ENCODE data around the gene NDUFS2.
"Not testable (repeated sequence)": the region's sequence is repeated elsewhere in the genome, so short reads cannot be mapped to it uniquely, and the experiment has no call there.

NDUFS2 gene

DNA sequence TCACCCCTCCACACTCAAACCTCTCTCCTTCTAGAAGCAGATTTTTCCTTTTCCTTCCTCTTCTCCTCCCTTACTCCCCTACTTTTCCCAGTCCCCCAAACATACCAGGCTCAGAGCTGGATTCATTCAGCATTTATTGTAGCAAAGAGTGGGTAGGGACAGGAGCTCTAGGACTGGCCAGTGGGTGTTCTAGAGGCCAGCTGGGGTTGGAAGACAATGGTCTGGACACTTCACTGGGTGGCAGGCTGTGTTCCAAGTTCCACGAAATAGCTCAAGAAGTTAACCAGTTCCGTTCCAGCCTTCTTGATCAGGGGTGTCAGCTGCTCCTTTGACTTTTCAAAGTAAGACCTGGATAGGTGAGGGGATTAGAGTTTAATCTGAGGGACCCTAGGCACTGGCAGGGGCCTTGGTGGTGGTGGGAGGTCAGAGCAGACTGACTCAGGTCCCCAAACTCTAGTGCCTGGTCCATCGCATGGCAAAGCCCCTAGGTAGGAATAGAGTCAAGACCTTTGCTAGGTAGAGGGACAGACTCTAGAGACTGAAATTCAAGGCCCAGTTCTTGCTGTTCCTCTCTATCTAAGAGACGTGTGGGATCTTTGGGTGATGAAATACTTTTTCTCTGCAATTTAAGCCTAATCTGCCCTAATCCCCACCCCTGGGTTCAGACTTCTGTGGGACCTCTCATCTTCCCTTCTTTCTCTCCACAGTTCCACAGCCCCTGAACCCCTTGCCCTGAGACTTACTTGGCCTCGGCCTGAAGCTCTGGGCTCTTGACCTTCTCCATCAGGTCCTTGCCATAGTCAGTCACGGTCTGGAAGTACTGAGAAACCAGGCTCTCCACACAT, 20.2 kb downstream of the NDUFS2 start:
- no peak for DNase-seq

DNA sequence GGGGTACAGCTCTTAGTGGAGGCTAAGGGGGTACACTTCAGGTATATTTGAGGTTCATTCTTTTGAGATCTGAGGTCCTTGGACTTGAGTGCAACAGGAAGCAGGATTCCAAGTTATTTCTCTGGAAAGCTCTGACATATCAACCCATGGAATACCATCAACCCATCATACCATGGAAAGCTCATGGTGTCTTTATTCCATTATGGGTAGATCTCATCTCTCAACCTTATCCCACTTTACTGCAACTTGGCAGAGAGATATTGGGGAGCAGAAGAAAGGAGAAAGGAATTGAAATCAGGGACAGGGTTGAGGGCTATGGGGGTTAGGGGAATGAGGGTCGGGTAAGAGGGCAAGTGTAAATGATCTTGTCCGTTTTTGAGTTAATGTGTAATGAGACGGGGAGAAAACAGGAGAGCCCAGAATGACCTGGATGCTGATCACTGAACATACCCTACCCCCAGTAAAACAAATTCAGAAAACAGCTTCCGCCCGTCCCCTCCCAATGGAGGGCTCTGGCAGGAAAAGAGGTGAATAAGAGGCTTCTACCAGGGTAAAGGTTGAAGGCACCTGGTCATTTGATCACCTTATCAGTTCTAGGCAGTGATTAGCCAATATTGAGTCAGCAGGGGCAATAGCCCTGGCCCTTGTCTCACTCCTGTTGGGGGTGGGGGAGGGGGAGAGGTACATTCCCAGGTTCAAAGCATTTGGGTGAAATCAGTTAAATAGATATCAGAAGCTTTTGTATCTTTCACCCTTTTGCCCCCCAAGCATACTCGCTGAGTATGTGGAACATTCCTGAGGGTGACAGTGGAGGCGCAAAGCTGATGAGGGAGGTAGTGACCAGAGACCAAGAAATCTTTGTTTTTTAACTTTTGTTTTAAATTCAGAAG, 21.9 kb downstream of the NDUFS2 start:
- DNase-seq = no peak

DNA sequence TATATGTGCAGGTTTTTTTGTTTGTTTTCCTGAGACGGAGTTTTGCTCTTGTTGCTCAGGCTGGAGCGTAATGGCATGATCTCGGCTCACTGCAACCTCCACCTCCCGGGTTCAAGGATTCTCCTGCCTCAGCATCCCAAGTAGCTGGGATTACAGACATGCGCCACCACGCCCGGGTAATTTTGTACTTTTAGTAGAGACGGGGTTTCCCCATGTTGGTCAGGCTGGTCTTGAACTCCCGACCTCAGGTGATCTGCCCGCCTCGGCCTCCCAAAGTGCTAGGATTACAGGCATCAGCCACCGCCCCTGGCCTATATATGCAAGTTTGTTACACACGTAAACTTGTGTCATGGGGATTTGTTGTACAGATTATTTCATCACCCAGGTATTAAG, 22.5 kb downstream of the NDUFS2 start:
- DNase-seq = not testable (repeated sequence)

- no peak for DNase-seq
Measured at GRCh38 chr1:161225178-161225533, 23.0 kb downstream of the NDUFS2 start.

GRCh38 chr1:161225534-161226319, 23.6 kb downstream of the NDUFS2 start, which contains the start of gene TOMM40L:
Gene TOMM40L (plus strand): TSS chr1:161226060. CDS start chr1:161226490, 430 bp downstream.
- DNase-seq = peak; percentile 85

DNA sequence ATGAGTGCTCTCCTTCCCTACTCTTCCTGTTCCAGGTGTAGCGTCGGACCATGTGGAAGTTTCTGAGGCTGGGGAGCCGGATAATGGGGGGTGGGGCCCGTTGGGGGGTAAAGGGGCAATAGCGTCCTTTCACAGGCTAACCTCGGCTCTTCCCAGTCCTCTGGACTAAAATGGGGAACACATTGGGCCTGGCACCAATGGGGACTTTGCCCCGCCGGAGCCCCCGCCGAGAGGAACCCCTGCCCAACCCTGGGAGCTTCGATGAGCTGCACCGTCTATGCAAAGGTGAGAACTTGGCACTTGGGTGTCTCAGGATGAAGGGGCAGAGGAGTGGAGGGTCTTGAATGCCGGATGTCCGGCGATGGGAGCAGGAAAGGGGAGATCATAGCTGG, 24.1 kb downstream of the NDUFS2 start:
- no peak for DNase-seq

DNA sequence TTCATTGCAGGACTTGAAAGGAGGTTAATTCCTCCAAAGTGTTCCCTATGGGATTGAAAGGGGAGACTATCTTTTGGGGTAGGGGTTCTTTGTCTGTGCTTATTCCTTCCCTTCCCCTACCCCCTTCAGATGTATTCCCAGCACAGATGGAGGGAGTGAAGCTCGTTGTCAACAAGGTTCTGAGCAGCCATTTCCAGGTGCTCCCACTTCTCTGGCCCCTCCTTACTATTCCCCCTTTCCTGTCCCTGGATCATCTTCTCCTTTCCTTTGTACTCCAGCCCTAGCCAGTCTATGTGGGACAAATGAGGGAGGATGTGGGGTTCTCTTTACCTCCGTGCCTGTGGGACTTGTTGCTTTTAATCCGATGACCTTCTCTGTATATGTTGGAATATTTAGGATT, 24.6 kb downstream of the NDUFS2 start:
- DNase-seq = no peak

DNA sequence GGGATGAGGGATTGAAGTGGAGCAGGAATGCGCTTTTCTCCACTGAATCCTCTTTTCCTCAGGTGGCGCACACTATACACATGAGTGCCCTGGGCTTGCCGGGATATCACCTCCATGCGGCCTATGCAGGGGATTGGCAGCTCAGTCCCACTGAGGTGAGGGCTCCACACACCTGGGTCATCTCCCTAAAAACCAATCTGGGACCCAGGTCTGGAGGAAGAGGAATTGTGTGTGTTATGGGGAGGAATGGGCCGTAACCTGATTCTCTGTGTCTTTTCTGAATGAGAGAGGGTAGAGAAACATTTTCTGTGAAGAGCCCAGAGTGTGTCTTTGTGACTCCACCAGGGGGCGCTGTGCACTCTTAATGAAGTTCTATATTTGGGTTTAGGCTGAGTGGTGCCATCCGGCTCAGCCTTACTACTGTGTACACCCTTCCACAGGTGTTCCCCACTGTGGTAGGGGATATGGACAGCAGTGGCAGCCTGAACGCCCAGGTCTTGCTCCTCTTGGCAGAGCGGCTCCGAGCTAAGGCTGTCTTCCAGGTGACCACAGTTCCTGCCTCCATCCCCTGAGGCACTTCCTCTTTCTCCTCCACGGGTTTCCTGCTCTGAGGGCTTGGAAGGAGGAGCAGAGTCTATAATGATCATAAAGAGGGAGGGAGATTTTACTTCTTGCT, 25.2 kb downstream of the NDUFS2 start:
- DNase-seq = peak; percentile 88

DNA sequence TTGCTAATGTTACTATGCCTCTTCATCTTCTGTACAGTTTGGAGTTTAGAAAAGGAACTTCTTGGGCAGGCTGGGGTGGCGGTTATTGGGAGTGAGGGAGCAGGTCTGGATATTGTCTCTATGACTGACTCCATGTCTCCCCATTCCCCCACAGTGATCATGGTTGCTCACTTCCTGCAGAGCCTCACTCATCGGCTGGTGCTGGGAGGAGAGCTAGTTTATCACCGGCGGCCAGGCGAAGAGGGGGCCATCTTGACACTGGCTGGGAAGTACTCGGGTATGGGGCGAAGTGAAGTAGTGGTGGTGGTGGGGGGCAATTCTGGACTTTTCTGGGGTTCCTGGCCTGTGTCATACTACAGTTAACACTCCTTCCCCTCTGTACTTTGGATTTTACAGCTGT, 25.9 kb downstream of the NDUFS2 start:
- no peak for DNase-seq

GRCh38 chr1:161229896-161230295, 27.7 kb downstream of the NDUFS2 start:
- no peak for DNase-seq

- DNase-seq = no peak
Measured at GRCh38 chr1:161230762-161231161, 28.6 kb downstream of the NDUFS2 start.

GRCh38 chr1:161233102-161233501, 30.9 kb downstream of the NDUFS2 start:
- no peak for DNase-seq

DNA sequence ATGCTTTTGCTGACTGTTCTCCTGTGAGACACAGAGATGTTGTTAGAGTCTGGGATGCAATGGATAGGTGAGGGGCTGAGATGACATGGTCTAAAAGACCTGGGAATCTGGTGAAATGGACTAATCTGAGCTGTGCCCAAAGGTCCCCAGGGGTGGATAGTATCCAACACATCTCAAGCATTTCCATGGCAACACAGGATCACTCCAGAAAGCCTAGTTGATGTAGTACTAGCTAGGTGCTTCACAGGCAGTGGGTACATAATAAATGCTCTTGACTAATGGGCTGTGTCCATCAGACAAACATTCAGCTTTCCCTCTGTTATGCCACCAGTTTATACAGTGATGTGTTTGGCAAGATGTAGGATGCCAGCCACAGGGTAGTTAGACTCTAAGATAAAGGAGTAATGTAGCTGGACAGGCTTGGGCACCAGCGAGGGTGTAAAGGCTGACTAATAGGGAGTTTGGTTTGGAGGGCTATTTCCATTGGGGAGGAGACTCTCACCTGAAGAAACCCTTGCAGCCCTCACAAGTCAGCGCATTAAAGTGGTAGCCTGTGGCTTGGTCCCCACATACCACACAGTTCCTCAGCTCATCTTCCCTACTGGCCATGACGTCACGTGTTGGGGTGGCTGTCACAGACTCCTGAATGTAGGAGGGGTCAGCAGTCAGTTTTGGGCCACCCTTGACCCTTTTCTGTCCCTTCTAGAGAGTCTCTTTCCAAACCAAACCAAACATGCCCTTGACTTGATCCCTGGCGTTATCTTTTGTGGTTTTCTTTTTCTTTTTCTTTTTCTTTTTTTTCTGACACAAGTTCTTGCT, 34.0 kb downstream of the NDUFS2 start:
- DNase-seq = no peak

GRCh38 chr1:161238039-161238473, 35.9 kb downstream of the NDUFS2 start, which contains the start of gene NR1I3:
Gene NR1I3 (minus strand): TSS chr1:161238203. CDS start chr1:161236565, 1,638 bp downstream.
- DNase-seq = no peak

GRCh38 chr1:161241682-161242081, 39.5 kb downstream of the NDUFS2 start:
- no peak for DNase-seq

- DNase-seq = no peak
Measured at GRCh38 chr1:161242313-161242712, 40.1 kb downstream of the NDUFS2 start.

- DNase-seq = no peak
Measured at GRCh38 chr1:161244888-161245287, 42.7 kb downstream of the NDUFS2 start.

- not testable (repeated sequence) for DNase-seq
Measured at GRCh38 chr1:161250100-161250499, 47.9 kb downstream of the NDUFS2 start.

- no peak for DNase-seq
Measured at GRCh38 chr1:161250829-161251228, 48.7 kb downstream of the NDUFS2 start.

GRCh38 chr1:161251579-161251978, 49.4 kb downstream of the NDUFS2 start:
- DNase-seq = no peak

- not testable (repeated sequence) for DNase-seq
Measured at GRCh38 chr1:161255302-161255701, 53.1 kb downstream of the NDUFS2 start.
